Colonic mucosa (tissue), 4 donors: ENCODE results near the gene ASCC1. TPM values are rescaled to one million over a fixed set of nuclear protein-coding genes. Genes with fewer than 3 reads are reported as not detected.

Source experiments
- DNase-seq: peaks from one replicate; pipeline ENCODE4 v3.0.0-alpha.2; 2020
- H3K27ac ChIP-seq: fragments of 200-600 bp; one replicate; pipeline ENCODE4 v1.8.0; 2021
- H3K27me3 ChIP-seq: fragments of 200-600 bp; one replicate; pipeline ENCODE4 v1.8.0; 2021
- H3K36me3 ChIP-seq: fragments of 200-600 bp; one replicate; pipeline ENCODE4 v1.8.0; 2021
- H3K4me1 ChIP-seq: fragments of 200-600 bp; one replicate; pipeline ENCODE4 v1.8.0; 2021; ENCODE audit warnings: mild to moderate bottlenecking
- H3K4me3 ChIP-seq: fragments of 200-600 bp; one replicate; pipeline ENCODE4 v1.8.0; 2021
- H3K9ac ChIP-seq, 2 donors: one replicate each; pipeline ENCODE4 v1.7.0; 2013; ENCODE audit warnings: control low read depth in 2 of 2, low read depth in 2 of 2, low read length in 2 of 2
- H3K9me3 ChIP-seq: fragments of 200-600 bp; one replicate; pipeline ENCODE4 v1.8.0; 2021
- intact Hi-C: fragments of 100-400 bp; cut with DNase I; formaldehyde crosslinking; loops from one replicate; pipeline ENCODE4 v1.14.1; 2022
- total RNA-seq, 2 donors: library from RNA; stranded (reverse); fragmentation: NEBNext Ultra II Directional in 1 of 2; extraction: Animal tissue kit (Norgen Biotek cat#: 25700) in 1 of 2; gene quantifications; one replicate each; pipeline ENCODE4 v1.2.1, GENCODE V29; 2021
- TF ChIP-seq, protein P1 (sequence below): fragments of 200-600 bp; IDR thresholded peaks from one replicate; pipeline ENCODE4 v1.8.0; 2022; ENCODE audit warnings: antibody characterized with exemption, mild to moderate bottlenecking
- donor health status: healthy.
- donor health status: DM: no; HTN: no; CAD: no.
- donor health status: DM: no; HTN: no; CAD: no.

The ASCC1 gene
- total RNA-seq, 2 donors from 2014 or later = 16.2 to 19.2 TPM

GRCh38 chr10:72173619-72174296, 42.3 kb downstream of the ASCC1 start:
- TF ChIP-seq, protein P1, sequence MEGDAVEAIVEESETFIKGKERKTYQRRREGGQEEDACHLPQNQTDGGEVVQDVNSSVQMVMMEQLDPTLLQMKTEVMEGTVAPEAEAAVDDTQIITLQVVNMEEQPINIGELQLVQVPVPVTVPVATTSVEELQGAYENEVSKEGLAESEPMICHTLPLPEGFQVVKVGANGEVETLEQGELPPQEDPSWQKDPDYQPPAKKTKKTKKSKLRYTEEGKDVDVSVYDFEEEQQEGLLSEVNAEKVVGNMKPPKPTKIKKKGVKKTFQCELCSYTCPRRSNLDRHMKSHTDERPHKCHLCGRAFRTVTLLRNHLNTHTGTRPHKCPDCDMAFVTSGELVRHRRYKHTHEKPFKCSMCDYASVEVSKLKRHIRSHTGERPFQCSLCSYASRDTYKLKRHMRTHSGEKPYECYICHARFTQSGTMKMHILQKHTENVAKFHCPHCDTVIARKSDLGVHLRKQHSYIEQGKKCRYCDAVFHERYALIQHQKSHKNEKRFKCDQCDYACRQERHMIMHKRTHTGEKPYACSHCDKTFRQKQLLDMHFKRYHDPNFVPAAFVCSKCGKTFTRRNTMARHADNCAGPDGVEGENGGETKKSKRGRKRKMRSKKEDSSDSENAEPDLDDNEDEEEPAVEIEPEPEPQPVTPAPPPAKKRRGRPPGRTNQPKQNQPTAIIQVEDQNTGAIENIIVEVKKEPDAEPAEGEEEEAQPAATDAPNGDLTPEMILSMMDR = no peak
- H3K4me3 ChIP-seq = no peak overlapping the region
- intact Hi-C loops = no loop called here
- H3K4me1 ChIP-seq = no peaks in the 10 kb centered on the region
- no peak overlapping the region for H3K27ac ChIP-seq
- H3K27me3 ChIP-seq = no peaks in the 10 kb centered on the region
- no peak for DNase-seq
- H3K36me3 ChIP-seq = no peaks in the 10 kb centered on the region
- no peaks in the 10 kb centered on the region for H3K9me3 ChIP-seq
- no peak overlapping the region for H3K9ac ChIP-seq

DNA sequence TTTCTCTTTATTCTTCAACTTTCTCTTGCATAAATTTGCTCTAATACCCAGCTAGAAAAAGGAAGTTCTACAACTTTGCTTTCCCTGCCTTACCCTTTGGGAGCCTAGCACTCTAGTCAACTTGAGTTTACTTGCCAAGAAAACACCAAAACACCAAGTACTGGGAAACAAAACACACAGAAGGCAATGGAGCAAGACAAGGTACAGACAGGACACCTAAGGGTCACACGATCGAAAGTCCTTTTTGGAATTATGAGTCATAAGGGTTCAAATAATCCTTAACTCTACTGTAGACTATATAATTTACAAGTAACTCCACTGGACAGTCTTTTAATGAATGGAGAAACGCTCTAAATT, 42.8 kb downstream of the ASCC1 start:
- Histone ChIP-seq H3K27me3 (no peaks in the 10 kb centered on the region), H3K4me1 (no peaks in the 10 kb centered on the region), H3K27ac (no peak overlapping the region), H3K36me3 (no peaks in the 10 kb centered on the region), H3K4me3 (no peak overlapping the region), H3K9me3 (no peaks in the 10 kb centered on the region), H3K9ac (no peak overlapping the region)
- TF ChIP-seq, protein P1 = no peak
- no peak for DNase-seq
- intact Hi-C loops = no loop called here

DNA sequence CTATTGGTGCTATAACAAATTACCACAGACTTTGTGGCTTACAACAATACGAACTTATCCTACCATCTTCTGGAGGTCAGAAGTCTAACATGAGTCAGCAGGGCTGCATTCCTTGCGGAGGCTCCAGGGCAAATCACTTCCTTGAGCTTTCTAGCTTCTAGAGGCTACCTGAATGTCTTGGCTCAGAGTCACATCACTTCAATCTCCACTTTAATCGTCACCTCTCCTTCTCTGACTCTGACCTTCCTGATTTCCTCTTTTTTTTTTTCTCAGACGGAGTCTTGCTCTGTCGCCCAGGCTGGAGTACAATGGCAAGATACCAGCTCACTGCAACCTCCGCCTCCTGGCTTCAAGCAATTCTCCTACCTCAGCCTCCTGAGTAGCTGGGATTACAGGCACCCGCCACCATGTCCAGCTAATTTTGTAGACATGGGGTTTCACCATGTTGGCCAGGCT, 44.9 kb downstream of the ASCC1 start:
- peak; percentile 65 for DNase-seq
- TF ChIP-seq, protein P1 = no peak

DNA sequence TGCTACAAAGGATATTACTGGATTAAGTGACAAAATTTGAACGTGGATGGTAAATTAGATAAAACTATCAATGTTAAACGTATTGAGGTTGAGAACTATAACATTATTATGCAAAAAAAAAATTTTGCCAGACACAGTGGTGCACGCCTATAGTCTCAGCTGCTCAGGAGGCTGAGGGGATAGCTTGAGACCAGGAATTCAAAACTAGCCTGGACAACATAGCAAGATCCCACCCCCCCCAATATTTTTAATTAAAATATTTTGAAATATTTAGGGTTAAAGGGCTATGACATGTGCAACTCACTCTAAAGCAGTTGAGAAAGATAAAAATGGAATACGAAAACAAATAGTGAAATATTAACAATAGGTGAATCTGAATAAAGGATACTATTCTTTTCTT, 45.3 kb downstream of the ASCC1 start:
- no peaks in the 10 kb centered on the region for H3K27me3 ChIP-seq
- TF ChIP-seq, protein P1 = no peak
- intact Hi-C loops = no loop called here
- no peak overlapping the region for H3K4me3 ChIP-seq
- no peaks in the 10 kb centered on the region for H3K9me3 ChIP-seq
- no peaks in the 10 kb centered on the region for H3K4me1 ChIP-seq
- H3K36me3 ChIP-seq = no peaks in the 10 kb centered on the region
- DNase-seq = no peak
- H3K27ac ChIP-seq = peak overlapping the region; percentile 65
- H3K9ac ChIP-seq = no peak overlapping the region

More for the DNA sequence above, 44.9 kb downstream of the ASCC1 start:
- Histone ChIP-seq H3K9me3 (no peaks in the 10 kb centered on the region), H3K4me3 (no peak overlapping the region), H3K9ac (no peak overlapping the region), H3K4me1 (no peaks in the 10 kb centered on the region), H3K27ac (peak overlapping the region; percentile 65), H3K27me3 (no peaks in the 10 kb centered on the region), H3K36me3 (no peaks in the 10 kb centered on the region)
- intact Hi-C loops = no loop called here

GRCh38 chr10:72170263-72170662, 45.8 kb downstream of the ASCC1 start:
- no peaks in the 10 kb centered on the region for H3K27me3 ChIP-seq
- no peaks in the 10 kb centered on the region for H3K4me1 ChIP-seq
- no peaks in the 10 kb centered on the region for H3K9me3 ChIP-seq
- H3K9ac ChIP-seq = no peak overlapping the region
- intact Hi-C loops = no loop called here
- peak; percentile 85 for DNase-seq
- H3K36me3 ChIP-seq = no peaks in the 10 kb centered on the region
- H3K27ac ChIP-seq = peak overlapping the region; percentile 65
- TF ChIP-seq, protein P1 = no peak
- no peak overlapping the region for H3K4me3 ChIP-seq
